ENCODE results near the gene MYOG. TPM values are rescaled to one million over a fixed set of nuclear protein-coding genes. Genes with fewer than 3 reads are reported as not detected.

Gene MYOG
- total RNA-seq, 1 experiment from 2014 or later = not detected

- no peak for DNase-seq (ENCODE audit: unreplicated experiment)
- Mint-ChIP-seq H3K27ac (ENCODE audit: low read depth, unreplicated experiment) (no peak overlapping the region), H3K36me3 (ENCODE audit: insufficient read depth, unreplicated experiment) (peaks cover 5% of the 10 kb centered on the region), H3K9me3 (ENCODE audit: unreplicated experiment) (no peaks in the 10 kb centered on the region), H3K4me1 (ENCODE audit: insufficient read depth, unreplicated experiment) (peaks cover under 1% of the 10 kb centered on the region), H3K27me3 (ENCODE audit: insufficient read depth, unreplicated experiment) (peaks cover 49% of the 10 kb centered on the region), H3K4me3 (ENCODE audit: unreplicated experiment) (no peak overlapping the region)
- intact Hi-C loops (cut with micrococcal nuclease) = loop anchor here (2.0 kb wide), 1 partner anchor 33 kb away; no protein-coding TSS in a partner anchor
- ChIA-PET CTCF (interaction anchor here (1.1 to 1.8 kb wide), 5 partner anchors 9 to 194 kb away, joined by 3 to 6 read pairs (median 3); no protein-coding TSS in a partner anchor), POLR2A (interaction anchor here (0.6 to 1.1 kb wide), 2 partner anchors 21 to 22 kb away, joined by 3 read pairs; no protein-coding TSS in a partner anchor)
- no peak for TF ChIP-seq CTCF (IDR thresholded peaks at IDR 0.05; ENCODE audit: unreplicated experiment)
- BruUV-seq (replicated peaks) = no TSS peak
Observed at GRCh38 chr1:203077956-203078355, 7.9 kb downstream of the MYOG start.

- no peak for DNase-seq (ENCODE audit: unreplicated experiment)
- TF ChIP-seq CTCF (IDR thresholded peaks at IDR 0.05; ENCODE audit: unreplicated experiment) = no peak
- ChIA-PET POLR2A (interaction anchor here (1.1 kb wide), 1 partner anchor 22 kb away, joined by 3 read pairs; no protein-coding TSS in a partner anchor), CTCF (interaction anchor here (0.7 to 1.8 kb wide), 9 partner anchors 10 to 195 kb away, joined by 3 to 6 read pairs (median 3); no protein-coding TSS in a partner anchor)
- peaks cover 7% of the 10 kb centered on the region for H3K4me1 Mint-ChIP-seq (ENCODE audit: insufficient read depth, unreplicated experiment)
- peaks cover 5% of the 10 kb centered on the region for H3K36me3 Mint-ChIP-seq (ENCODE audit: insufficient read depth, unreplicated experiment)
- peaks cover 52% of the 10 kb centered on the region for H3K27me3 Mint-ChIP-seq (ENCODE audit: insufficient read depth, unreplicated experiment)
- no peak overlapping the region for H3K4me3 Mint-ChIP-seq (ENCODE audit: unreplicated experiment)
- intact Hi-C loops (cut with micrococcal nuclease) = no loop called here
- H3K27ac Mint-ChIP-seq (ENCODE audit: low read depth, unreplicated experiment) = no peak overlapping the region
- no peaks in the 10 kb centered on the region for H3K9me3 Mint-ChIP-seq (ENCODE audit: unreplicated experiment)
- no TSS peak for BruUV-seq (replicated peaks)
Observed at GRCh38 chr1:203077367-203077766, 8.4 kb downstream of the MYOG start.

- H3K4me1 Mint-ChIP-seq (ENCODE audit: insufficient read depth, unreplicated experiment) = peaks cover 12% of the 10 kb centered on the region
- intact Hi-C loops (cut with micrococcal nuclease) = no loop called here
- TF ChIP-seq CTCF (IDR thresholded peaks at IDR 0.05; ENCODE audit: unreplicated experiment) = no peak
- DNase-seq (ENCODE audit: unreplicated experiment) = no peak
- peaks cover 5% of the 10 kb centered on the region for H3K36me3 Mint-ChIP-seq (ENCODE audit: insufficient read depth, unreplicated experiment)
- POLR2A ChIA-PET = interaction anchor here (1.0 kb wide), 1 partner anchor 79 kb away, joined by 3 read pairs; no protein-coding TSS in a partner anchor
- H3K4me3 Mint-ChIP-seq (ENCODE audit: unreplicated experiment) = no peak overlapping the region
- no peaks in the 10 kb centered on the region for H3K9me3 Mint-ChIP-seq (ENCODE audit: unreplicated experiment)
- H3K27ac Mint-ChIP-seq (ENCODE audit: low read depth, unreplicated experiment) = no peak overlapping the region
- no TSS peak for BruUV-seq (replicated peaks)
- CTCF ChIA-PET = interaction anchor here (0.5 to 1.2 kb wide), 4 partner anchors 43 to 196 kb away, joined by 3 to 4 read pairs (median 4); no protein-coding TSS in a partner anchor
- peaks cover 43% of the 10 kb centered on the region for H3K27me3 Mint-ChIP-seq (ENCODE audit: insufficient read depth, unreplicated experiment)
Observed at GRCh38 chr1:203076031-203076511, 9.7 kb downstream of the MYOG start.

- H3K36me3 Mint-ChIP-seq (ENCODE audit: insufficient read depth, unreplicated experiment) = peaks cover 5% of the 10 kb centered on the region
- peaks cover 12% of the 10 kb centered on the region for H3K4me1 Mint-ChIP-seq (ENCODE audit: insufficient read depth, unreplicated experiment)
- ChIA-PET POLR2A (interaction anchor here (1.0 kb wide), 1 partner anchor 80 kb away, joined by 3 read pairs; no protein-coding TSS in a partner anchor), CTCF (interaction anchor here (0.5 kb wide), 1 partner anchor 197 kb away, joined by 3 read pairs; no protein-coding TSS in a partner anchor)
- H3K27ac Mint-ChIP-seq (ENCODE audit: low read depth, unreplicated experiment) = no peak overlapping the region
- H3K4me3 Mint-ChIP-seq (ENCODE audit: unreplicated experiment) = no peak overlapping the region
- no peak for TF ChIP-seq CTCF (IDR thresholded peaks at IDR 0.05; ENCODE audit: unreplicated experiment)
- peaks cover 37% of the 10 kb centered on the region for H3K27me3 Mint-ChIP-seq (ENCODE audit: insufficient read depth, unreplicated experiment)
- BruUV-seq (replicated peaks) = no TSS peak
- DNase-seq (ENCODE audit: unreplicated experiment) = no peak
- intact Hi-C loops (cut with micrococcal nuclease) = no loop called here
- H3K9me3 Mint-ChIP-seq (ENCODE audit: unreplicated experiment) = no peaks in the 10 kb centered on the region
Observed at GRCh38 chr1:203075236-203076030, 10.4 kb downstream of the MYOG start.

Data from MCF 10A (cell line).